HL-60/S4 (cell line): ENCODE data around the gene TEKT3.

Experiments
- in situ Hi-C: fragments of 300-500 bp; cut with MboI; formaldehyde crosslinking; loops from 2 replicates; pipeline ENCODE4 v1.14.3; 2022; ENCODE audit warnings: low sequenced_read_pairs

Gene TEKT3

GRCh38 chr17:15341385-15341849, at the start of gene TEKT3:
TSS of gene TEKT3 (minus strand) at chr17:15341597. CDS start at chr17:15331585, 10,012 bp downstream.
- in situ Hi-C loops: no loop called here

DNA sequence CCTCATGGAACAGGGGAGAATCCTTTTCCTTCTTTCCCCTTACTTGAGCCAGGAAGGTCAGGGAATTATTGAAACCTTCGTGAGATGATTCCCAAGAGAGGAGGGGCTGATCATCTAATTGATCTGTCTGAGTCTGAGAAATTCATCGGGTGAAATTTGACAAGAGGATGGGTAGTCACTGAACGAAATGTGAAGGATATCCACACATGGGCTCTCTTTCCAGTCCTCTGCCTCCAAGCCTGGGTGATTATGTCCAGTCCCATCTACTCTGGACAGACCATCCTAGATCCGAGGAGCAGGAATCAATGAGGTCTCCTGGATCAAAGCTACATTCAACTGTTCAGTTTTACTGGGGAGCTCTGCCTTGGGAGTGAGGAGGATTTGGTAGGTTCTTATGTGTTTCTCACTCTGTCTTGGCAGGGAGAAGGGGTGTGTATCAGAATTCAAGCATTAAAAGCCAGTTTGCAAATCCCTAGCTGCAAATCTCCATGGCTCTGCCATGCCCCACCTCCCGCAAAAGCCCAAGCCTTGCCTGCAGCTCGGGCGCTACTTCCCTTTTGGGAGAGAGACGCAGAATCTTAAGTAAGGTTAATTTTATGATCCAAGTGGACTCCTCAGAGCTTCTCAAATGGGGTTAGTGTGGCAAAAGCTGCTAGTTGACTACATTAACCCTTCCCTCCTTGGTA, 47.1 kb upstream of the TEKT3 start:
- in situ Hi-C loops: no loop called here

- in situ Hi-C loops: no loop called here
Observed at GRCh38 chr17:15386083-15386482, 44.7 kb upstream of the TEKT3 start.

DNA sequence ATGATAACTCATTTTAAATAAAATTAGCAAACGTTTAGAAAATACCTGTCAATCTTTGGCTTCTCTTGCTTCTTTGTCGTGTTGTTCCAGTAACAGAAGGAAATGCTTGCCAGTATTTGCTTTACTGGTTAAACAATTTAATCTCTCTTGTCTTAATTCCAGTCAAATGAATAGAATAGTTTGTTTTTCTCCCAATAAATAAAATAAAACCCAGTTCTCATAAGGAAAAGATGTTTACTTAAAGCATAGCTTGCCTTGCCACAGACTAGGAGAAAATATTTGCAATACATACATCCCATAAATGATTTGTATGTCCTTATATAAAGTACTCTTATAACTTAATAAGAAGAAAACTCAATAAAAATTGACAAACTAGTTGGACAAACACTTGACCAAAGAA, 43.9 kb upstream of the TEKT3 start:
- in situ Hi-C loops: no loop called here

- in situ Hi-C loops: no loop called here
Observed at GRCh38 chr17:15384142-15384787, 42.9 kb upstream of the TEKT3 start.

DNA sequence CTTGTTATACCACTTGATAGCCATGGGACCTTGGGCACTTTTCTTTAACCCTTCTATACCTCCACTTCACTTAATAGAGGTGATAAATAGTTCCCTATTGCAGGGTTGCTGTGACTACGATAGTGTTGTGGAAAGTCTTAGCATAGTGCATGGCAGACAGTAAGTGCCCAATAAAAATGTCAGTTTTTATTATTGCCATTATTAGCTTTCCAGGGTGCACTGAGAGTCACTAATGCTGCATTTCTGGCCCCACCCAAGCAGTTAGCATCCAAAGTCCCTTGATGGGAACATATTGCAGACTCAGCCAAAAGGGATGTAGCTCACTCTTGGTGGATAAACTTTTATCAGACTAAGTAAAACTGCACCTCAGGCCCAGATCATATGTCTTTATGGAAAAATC, 41.5 kb upstream of the TEKT3 start:
- in situ Hi-C loops: no loop called here

- in situ Hi-C loops: no loop called here
Observed at GRCh38 chr17:15381707-15382106, 40.3 kb upstream of the TEKT3 start.

- in situ Hi-C loops: no loop called here
Observed at GRCh38 chr17:15380446-15380845, 39.0 kb upstream of the TEKT3 start.

DNA sequence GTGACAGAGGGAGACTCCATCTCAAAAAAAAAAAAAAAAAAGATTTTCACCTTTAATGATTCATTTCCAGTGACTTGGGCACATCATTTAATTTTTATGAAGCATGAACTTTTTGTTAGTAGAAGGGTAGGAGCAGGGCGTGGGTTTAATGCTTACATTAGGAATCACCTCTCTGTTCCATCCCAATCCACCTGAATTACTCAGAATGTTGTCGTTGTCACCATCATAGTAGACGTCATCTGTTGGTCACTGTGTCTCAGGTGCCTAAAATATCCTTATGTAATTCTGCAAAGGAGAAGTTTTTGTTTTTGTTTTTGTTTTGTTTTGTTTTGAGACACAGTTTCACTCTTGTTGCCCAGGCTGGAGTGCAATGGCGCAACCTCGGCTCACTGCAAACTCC, 38.3 kb upstream of the TEKT3 start:
- in situ Hi-C loops: no loop called here

DNA sequence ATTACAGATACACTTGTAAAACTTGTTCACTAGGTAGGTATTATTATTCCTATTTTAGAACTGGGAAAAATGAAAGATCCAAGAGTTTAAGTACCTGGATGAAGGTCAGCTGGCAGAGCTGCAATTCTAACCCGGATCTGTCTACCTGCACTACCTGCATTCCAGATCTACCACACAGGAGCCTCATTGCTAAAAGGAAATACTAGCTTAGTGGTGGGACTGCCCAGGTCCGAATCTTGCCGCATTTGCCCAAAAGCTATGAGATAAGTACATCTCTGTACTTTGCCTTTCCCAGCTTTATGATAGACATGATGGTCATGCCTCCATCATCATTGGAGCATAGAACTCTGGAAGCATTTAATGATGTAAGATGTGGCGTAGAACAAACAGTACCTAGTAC, 36.8 kb upstream of the TEKT3 start:
- in situ Hi-C loops: no loop called here

GRCh38 chr17:15377616-15378015, 36.2 kb upstream of the TEKT3 start:
- in situ Hi-C loops: no loop called here

GRCh38 chr17:15377200-15377599, 35.8 kb upstream of the TEKT3 start:
- in situ Hi-C loops: no loop called here

- in situ Hi-C loops: no loop called here
Observed at GRCh38 chr17:15371376-15372130, 30.2 kb upstream of the TEKT3 start.

- in situ Hi-C loops: no loop called here
Observed at GRCh38 chr17:15368600-15368999, 27.2 kb upstream of the TEKT3 start.

GRCh38 chr17:15366026-15366425, 24.6 kb upstream of the TEKT3 start:
- in situ Hi-C loops: no loop called here

DNA sequence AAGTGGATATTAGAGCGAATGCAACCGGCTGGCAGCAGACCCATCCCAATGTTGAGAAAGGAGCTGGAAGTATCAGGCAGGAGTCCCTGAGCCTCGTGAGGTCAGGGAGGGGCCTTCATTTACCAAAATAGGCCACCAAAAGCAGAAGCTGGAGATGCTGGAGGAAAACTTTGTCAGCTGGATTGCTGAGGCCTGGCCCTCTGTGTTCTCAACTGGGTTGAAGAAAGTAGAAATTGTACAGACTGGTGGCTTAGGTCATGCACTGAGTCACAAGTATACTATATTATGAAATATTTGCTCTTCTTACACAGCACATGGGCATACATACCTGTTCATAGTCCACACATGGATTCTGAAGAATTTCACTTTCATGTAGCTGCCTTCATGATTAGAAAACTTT, 23.2 kb upstream of the TEKT3 start:
- in situ Hi-C loops: no loop called here

DNA sequence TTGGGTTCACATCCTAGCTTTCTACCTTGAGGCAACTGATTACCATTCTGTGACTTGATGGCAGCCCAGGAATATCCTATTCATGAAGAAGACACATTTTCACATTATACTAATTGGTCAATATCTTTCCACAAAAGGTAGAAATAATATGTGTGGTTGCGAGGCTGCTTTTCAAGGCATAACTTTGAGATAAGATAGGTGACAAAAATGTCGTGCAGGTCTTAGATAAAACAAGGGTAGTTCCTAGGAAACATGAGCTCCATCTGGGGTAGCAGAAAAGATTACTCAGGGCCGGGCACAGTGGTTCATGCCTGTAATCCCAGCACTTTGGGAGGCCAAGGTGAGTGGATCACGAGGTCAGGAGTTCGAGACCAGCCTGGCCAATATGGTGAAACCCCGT, 22.3 kb upstream of the TEKT3 start:
- in situ Hi-C loops: no loop called here

GRCh38 chr17:15361592-15361991, 20.2 kb upstream of the TEKT3 start:
- in situ Hi-C loops: no loop called here

DNA sequence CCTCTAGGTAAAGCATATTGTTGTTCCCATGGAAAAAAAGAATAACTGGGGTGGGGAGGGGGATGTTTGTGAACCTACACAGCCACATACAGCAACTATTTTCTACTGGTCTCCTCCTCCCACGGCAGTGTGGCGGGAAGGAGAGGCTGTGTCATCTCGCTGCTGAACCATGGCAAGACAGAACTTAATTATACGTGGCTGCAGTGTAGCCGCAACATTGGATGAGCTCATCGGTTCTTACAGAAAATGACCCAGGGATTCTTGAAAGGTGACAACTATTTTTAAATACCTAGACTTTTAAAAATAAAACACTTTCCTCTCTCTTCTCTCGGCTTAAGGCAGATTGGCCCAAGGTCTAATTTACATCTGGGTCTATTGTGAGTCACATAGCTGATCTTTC, 19.8 kb upstream of the TEKT3 start:
- in situ Hi-C loops: no loop called here

- in situ Hi-C loops: no loop called here
Observed at GRCh38 chr17:15354256-15354655, 12.9 kb upstream of the TEKT3 start.

DNA sequence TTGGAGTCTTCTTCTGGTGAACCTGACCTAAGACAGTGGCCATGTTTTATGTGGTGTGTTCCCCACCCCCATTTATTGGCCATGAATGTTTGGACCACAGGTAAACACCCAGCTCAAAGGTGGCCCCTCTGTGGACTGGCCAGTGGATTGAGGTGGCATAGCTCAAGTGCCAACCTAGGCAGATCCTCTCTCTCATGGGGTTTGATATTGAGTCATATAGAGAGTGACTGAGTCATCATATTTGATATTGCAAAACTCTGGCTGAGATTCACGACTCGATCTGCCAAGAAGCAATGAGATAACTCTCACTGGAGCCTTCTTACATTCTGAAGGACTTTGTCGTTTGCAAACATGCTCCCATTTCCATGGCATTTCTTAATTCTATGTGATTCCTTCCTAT, 10.5 kb upstream of the TEKT3 start:
- in situ Hi-C loops: no loop called here

DNA sequence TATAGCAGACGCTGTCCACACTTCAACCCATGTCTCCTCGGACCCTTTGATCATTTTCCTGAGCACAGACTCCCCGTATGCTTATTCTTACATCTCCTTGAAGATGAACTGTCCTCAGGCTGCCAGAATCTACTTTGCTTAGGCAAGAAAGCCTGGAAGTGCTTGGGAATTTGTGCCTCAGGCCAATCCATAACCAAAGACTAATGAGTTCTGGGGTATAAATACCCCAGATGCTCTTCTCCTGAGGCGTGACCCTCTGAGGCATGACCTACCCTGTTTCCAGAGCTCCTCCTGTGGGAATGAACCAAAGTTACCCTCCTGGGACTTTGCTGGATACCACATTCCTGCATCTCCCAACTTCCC, 10.1 kb upstream of the TEKT3 start:
- in situ Hi-C loops: no loop called here
